Testis (tissue), 2 donors: Measurements from ENCODE around the gene VWA5B1.

ENCODE experiments used
- CTCF ChIP-seq, 3 experiments: fragments of 450-650 bp in 2 of 3; fragments of 200-600 bp in 1 of 3; sonication (generic) in 1 of 3; IDR thresholded peaks; one replicate each; pipeline ENCODE4 v1.5.1; 2016 to 2019; ENCODE audit warnings: antibody characterized with exemption in 3 of 3, mild to moderate bottlenecking in 2 of 3, moderate library complexity in 1 of 3
- POLR2A ChIP-seq: fragments of 450-650 bp; IDR thresholded peaks from one replicate; pipeline ENCODE4 v1.6.1; 2017; ENCODE audit warnings: antibody characterized with exemption, mild to moderate bottlenecking, moderate library complexity

- TF ChIP-seq CTCF (IDR thresholded peaks at IDR 0.05) (no peak), POLR2A (no peak)
Measured at GRCh38 chr1:20311289-20311688, 20.6 kb downstream of the VWA5B1 start.
